ENCODE data around the gene WDFY2. TPM values are rescaled to one million over a fixed set of nuclear protein-coding genes. Genes with fewer than 3 reads are reported as not detected.
A peak's percentile ranks its signal among the peaks of the same experiment; 100 is the strongest.

Gene WDFY2
- total RNA-seq, 4 donors from 2014 or later, result 7.7 to 23.3 (median 18.2) TPM

DNA sequence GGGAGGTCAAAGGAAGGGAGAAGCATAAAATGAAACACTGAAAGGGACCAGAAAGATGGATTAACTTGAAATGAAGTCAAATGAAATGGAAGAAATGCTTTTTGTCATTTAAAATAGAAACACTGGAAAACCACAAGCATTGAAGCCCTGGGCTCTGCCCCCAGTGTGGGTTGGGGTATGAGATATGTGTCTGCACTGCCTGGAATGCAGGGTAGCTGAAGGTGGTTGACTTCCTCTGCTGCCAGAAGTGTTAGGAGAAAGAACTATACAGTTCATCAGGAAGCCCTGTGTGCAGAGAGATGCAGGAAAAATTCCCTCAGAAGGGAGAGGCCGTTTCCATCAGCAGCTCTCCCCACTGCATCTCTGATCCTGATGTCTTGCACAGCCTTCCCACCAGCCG, 150.5 kb downstream of the WDFY2 start:
- Histone ChIP-seq H3K27ac (no peak overlapping the region), H3K27me3 (no peaks in the 10 kb centered on the region), H3K4me1 (peaks cover 7 to 53% (median 14%) of the 10 kb centered on the region in 3 donors), H3K36me3 (peaks cover 0 to 31% (median 0%) of the 10 kb centered on the region in 3 donors), H3K4me3 (no peak overlapping the region), H3K9me3 (no peaks in the 10 kb centered on the region)
- intact Hi-C loops (cut with DNase I), result no loop called here
- no peak for DNase-seq
- WGBS, 2 donors, result 100% methylated on average over 2 of the region's 2 CpGs
- TF ChIP-seq POLR2A (IDR thresholded peaks at IDR 0.05), result no peak
- TF ChIP-seq, protein P1, sequence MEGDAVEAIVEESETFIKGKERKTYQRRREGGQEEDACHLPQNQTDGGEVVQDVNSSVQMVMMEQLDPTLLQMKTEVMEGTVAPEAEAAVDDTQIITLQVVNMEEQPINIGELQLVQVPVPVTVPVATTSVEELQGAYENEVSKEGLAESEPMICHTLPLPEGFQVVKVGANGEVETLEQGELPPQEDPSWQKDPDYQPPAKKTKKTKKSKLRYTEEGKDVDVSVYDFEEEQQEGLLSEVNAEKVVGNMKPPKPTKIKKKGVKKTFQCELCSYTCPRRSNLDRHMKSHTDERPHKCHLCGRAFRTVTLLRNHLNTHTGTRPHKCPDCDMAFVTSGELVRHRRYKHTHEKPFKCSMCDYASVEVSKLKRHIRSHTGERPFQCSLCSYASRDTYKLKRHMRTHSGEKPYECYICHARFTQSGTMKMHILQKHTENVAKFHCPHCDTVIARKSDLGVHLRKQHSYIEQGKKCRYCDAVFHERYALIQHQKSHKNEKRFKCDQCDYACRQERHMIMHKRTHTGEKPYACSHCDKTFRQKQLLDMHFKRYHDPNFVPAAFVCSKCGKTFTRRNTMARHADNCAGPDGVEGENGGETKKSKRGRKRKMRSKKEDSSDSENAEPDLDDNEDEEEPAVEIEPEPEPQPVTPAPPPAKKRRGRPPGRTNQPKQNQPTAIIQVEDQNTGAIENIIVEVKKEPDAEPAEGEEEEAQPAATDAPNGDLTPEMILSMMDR (IDR thresholded peaks at IDR 0.05), result no peak

DNA sequence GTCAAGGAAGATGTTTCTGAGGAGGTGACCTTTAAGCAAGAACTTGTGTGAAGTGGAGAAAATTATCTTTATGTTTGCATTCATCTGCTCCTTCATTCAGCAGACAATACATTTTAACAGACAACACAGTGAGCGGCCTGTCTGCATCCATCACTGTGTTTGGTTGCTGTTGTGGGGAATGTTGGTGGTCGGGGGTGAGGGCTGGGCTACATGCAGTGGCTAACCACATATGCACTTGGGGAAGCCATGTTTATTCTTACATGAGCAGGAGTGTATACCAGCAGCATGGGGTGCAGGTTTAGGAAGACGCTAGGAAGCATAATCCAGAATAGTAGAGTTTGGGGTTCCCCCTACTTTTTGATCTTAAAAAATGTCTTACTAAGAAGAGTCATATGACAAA, 153.3 kb downstream of the WDFY2 start:
- Histone ChIP-seq H3K4me1 (peaks cover 0 to 41% (median 2%) of the 10 kb centered on the region in 3 donors), H3K4me3 (no peak overlapping the region), H3K36me3 (peaks cover 0 to 56% (median 0%) of the 10 kb centered on the region in 3 donors), H3K27me3 (no peaks in the 10 kb centered on the region), H3K9me3 (no peaks in the 10 kb centered on the region), H3K27ac (no peak overlapping the region)
- DNase-seq, result no peak
- TF ChIP-seq, protein P1 (IDR thresholded peaks at IDR 0.05), result no peak
- no peak for TF ChIP-seq POLR2A (IDR thresholded peaks at IDR 0.05)
- intact Hi-C loops (cut with DNase I), result no loop called here
- 85 to 87% methylated on average over 3 of the region's 3 CpGs for WGBS, 2 donors

DNA sequence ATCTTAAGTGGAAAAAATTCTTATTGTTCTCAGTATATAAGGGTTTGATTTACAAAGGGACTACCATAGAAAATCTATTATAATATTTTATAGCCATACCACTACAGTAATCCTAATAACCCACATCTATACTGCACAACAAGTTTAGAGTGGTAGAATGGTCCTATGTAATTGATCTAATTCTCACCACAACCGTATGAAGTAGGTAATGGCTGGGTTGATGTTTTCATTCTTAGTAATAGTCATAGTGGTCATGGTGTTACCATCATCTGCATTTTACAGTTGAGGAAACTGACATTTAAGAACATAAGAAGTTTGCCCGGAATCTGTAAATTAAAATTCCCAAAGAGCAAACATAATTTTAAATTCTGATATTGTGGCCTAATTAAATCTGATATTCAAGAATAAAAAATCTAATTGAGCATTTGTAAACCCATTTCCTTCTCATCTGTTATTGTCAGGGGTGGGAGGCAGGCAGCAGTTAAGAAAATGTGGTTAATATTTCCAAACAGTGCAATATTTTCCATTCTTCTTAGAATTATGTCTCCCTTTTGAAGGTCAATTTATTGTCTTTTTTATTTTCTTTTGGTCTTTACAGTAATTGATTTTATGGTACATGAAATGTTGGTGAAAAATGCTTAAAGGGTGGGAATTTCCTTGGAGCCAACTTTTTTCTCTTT, 154.1 kb downstream of the WDFY2 start:
- intact Hi-C loops (cut with DNase I), result no loop called here

DNA sequence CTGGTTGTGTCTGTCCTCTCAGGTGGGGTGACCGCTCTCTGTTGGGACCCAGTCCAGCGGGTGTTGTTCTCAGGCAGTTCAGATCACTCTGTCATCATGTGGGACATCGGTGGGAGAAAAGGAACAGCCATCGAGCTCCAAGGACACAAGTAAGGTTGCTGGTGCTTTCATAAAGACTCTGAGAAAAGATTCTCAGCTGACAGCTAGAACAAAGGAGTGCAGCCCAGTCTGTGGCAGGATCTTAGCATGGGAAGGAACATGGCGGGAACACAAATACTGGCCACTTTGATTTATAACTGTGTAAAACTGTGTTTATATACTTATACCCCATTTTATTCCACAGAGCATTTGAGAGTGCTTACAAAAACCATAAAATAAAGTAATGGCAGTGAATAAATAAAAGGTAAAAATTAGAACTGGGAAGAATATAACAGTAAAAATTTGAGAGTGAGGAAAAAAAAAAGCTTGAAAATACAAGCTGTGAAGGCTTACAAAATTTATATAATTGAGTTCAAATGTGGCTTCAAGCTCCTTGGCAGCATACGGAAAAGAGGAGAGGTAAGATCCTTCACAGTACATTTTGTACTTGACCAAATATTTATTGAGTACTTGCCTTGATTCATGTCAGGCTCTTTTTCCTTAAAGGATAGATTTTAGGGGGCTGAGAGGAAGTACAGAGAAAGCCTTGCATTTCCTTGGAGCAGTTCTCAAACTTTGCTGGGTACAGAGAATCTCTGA, 154.9 kb downstream of the WDFY2 start:
- peak overlapping the region in 3 of 4 donors; percentile 64 to 78 (median 67) for H3K27ac ChIP-seq
- H3K36me3 ChIP-seq, result peaks cover 0 to 72% (median 0%) of the 10 kb centered on the region in 3 donors
- H3K4me1 ChIP-seq, result peaks cover 0 to 27% (median 2%) of the 10 kb centered on the region in 3 donors
- DNase-seq, result no peak
- no peak overlapping the region for H3K4me3 ChIP-seq
- H3K9me3 ChIP-seq, result no peaks in the 10 kb centered on the region
- intact Hi-C loops (cut with DNase I), result no loop called here
- H3K27me3 ChIP-seq, result no peaks in the 10 kb centered on the region
- 84 to 91% methylated on average over 6 of the region's 6 CpGs for WGBS, 2 donors
- TF ChIP-seq, protein P1 (IDR thresholded peaks at IDR 0.05), result no peak
- no peak for TF ChIP-seq POLR2A (IDR thresholded peaks at IDR 0.05)

More for the DNA sequence above, 154.1 kb downstream of the WDFY2 start:
- 76 to 96% methylated on average over 2 of the region's 2 CpGs for WGBS, 2 donors
- Histone ChIP-seq H3K4me3 (no peak overlapping the region), H3K27me3 (no peaks in the 10 kb centered on the region), H3K27ac (peak overlapping the region in 2 of 4 donors; percentile 64 to 78), H3K4me1 (peaks cover 0 to 35% (median 2%) of the 10 kb centered on the region in 3 donors), H3K36me3 (peaks cover 0 to 64% (median 0%) of the 10 kb centered on the region in 3 donors), H3K9me3 (no peaks in the 10 kb centered on the region)
- TF ChIP-seq, protein P1 (IDR thresholded peaks at IDR 0.05), result no peak
- no peak for TF ChIP-seq POLR2A (IDR thresholded peaks at IDR 0.05)
- DNase-seq, result no peak

DNA sequence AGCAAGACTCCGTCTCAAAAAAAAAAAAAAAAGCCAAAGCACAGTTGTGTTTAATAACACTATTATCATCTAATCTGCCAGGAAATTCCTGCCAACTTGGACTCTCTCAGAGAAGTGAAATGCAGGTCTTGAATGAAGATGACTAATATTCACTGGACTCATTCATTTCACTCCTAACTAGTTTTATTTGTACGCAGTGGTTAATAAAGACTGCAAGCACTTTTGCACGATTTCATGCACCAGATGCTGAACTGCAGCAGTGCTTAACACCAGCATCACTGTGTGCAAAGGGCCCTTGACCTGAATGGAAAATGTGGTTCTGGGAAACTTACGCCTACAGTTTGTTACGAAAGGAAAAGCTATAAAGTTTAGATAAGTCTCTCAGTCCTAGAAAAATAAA, 156.4 kb downstream of the WDFY2 start:
- Histone ChIP-seq H3K36me3 (peaks cover 0 to 70% (median 0%) of the 10 kb centered on the region in 3 donors), H3K9me3 (no peaks in the 10 kb centered on the region), H3K4me3 (no peak overlapping the region), H3K27me3 (no peaks in the 10 kb centered on the region), H3K27ac (peak overlapping the region in 3 of 4 donors; percentile 41 to 78 (median 64)), H3K4me1 (peaks cover 0 to 32% (median 2%) of the 10 kb centered on the region in 3 donors)
- TF ChIP-seq, protein P1 (IDR thresholded peaks at IDR 0.05), result no peak
- no peak for TF ChIP-seq POLR2A (IDR thresholded peaks at IDR 0.05)
- intact Hi-C loops (cut with DNase I), result no loop called here
- WGBS, 2 donors, result 65 to 74% methylated on average over 5 of the region's 5 CpGs
- no peak for DNase-seq
